Common myeloid progenitor, CD34-positive (primary cell): Measurements from ENCODE around the gene SUN2.

Source experiments
- CTCF ChIA-PET: fragments of 350-600 bp; sonication (Branson Sonifier 250); formaldehyde crosslinking; loops from one replicate; lab custom pipeline; 2021; ENCODE audit warnings: antibody characterized with exemption; lab: Charles Lee
- POLR2A ChIA-PET: fragments of 350-600 bp; sonication (Branson Sonifier 250); formaldehyde crosslinking; loops from one replicate; lab custom pipeline; 2021; ENCODE audit warnings: antibody characterized with exemption; lab: Charles Lee
- DNase-seq, 3 donors: peaks; one replicate each; pipeline versions ENCODE4 v3.0.0 to v3.0.0-alpha.2; 2013
- H3K27ac ChIP-seq, 2 experiments: 1 replicate in 1 of 2; 2 replicates in 1 of 2; pipeline ENCODE4 v1.7.0; 2013; ENCODE audit warnings: inconsistent platforms in 2 of 2, low read length in 2 of 2, mild to moderate bottlenecking in 2 of 2, low read depth in 1 of 2, moderate library complexity in 1 of 2; ENCODE audit not compliant: severe bottlenecking in 2 of 2, insufficient read depth in 1 of 2, poor library complexity in 1 of 2
- H3K27me3 ChIP-seq, 5 experiments: replicated peaks in 2 of 5; 1 replicate in 3 of 5; 2 replicates in 2 of 5; pipeline versions ENCODE4 v1.6.1 to v1.7.0; 2013; ENCODE audit warnings: low read length in 4 of 5, mild to moderate bottlenecking in 2 of 5, moderate library complexity in 2 of 5, inconsistent platforms in 1 of 5; ENCODE audit not compliant: insufficient read depth in 5 of 5, control insufficient read depth in 4 of 5
- H3K36me3 ChIP-seq, 4 experiments: 1 replicate in 2 of 4; 2 replicates in 2 of 4; pipeline versions ENCODE4 v1.6.1 to v1.7.0; 2013; ENCODE audit warnings: low read length in 3 of 4, control low read depth in 1 of 4, mild to moderate bottlenecking in 1 of 4; ENCODE audit not compliant: control insufficient read depth in 4 of 4, insufficient read depth in 4 of 4
- H3K4me1 ChIP-seq, 4 experiments: 1 replicate in 3 of 4; 2 replicates in 1 of 4; pipeline versions ENCODE4 v1.6.1 to v1.7.1; 2013; ENCODE audit warnings: low read length in 3 of 4, mild to moderate bottlenecking in 3 of 4, control low read depth in 1 of 4, inconsistent platforms in 1 of 4, moderate library complexity in 1 of 4; ENCODE audit not compliant: control insufficient read depth in 4 of 4, insufficient read depth in 4 of 4; ENCODE audit errors: control extremely low read depth in 1 of 4
- H3K4me3 ChIP-seq, 7 experiments: 1 replicate in 4 of 7; 2 replicates in 3 of 7; pipeline versions ENCODE4 v1.5.1 to v1.7.0; 2013; ENCODE audit warnings: mild to moderate bottlenecking in 7 of 7, low read length in 6 of 7, moderate library complexity in 6 of 7, inconsistent platforms in 2 of 7, low read depth in 2 of 7, control low read depth in 1 of 7; ENCODE audit not compliant: insufficient read depth in 4 of 7, control insufficient read depth in 1 of 7; ENCODE audit errors: extremely low read depth in 1 of 7
- H3K9me3 ChIP-seq, 5 experiments: 1 replicate in 4 of 5; 2 replicates in 1 of 5; pipeline versions ENCODE4 v1.6.1 to v1.7.1; 2013; ENCODE audit warnings: low read length in 4 of 5, mild to moderate bottlenecking in 2 of 5, inconsistent platforms in 1 of 5, low read depth in 1 of 5, moderate library complexity in 1 of 5; ENCODE audit not compliant: control insufficient read depth in 4 of 5, insufficient read depth in 2 of 5; ENCODE audit errors: control extremely low read depth in 1 of 5
- WGBS: methylation state at CpG from one replicate; pipeline ENCODE4 v1.1.5; 2013; ENCODE audit not compliant: insufficient coverage; 5-methylcytosine and 5-hydroxymethylcytosine counted together

Gene SUN2

DNA sequence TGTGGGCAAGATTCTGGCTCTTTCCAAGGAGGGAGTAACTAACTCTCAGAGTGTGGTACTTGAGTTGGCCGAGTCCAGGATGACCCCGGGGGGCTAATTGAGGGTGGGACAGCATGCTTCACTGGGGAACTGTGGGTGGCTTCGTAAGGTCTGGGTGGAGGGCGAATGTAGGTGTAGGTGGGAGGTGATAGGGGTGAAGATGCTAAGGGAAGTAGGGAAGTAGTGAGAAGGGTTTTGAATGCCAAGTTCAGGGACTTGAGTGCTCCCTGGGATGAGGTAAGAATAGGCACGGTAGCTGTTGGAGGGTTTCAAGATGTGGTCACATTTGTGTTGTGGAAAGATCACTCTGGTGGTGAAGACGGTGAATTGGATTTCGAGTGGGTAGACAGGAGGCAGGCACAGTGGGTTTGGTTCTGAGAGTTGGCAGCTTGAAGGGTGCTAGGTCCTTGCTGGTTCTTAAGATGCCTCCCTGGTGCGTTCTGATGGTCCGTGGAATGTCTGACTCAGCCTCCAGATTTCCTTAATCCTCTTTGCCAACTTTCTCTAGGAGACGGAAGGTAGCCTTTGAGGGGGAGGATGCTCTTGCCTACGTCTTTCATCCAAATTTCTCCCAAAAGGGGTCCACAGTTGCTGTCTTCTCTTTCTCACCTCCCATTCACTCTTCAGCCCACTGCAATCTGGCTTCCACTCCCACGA is 40.6 kb upstream of the SUN2 start:
- Histone ChIP-seq H3K36me3 (no peaks in the 10 kb centered on the region), H3K27ac (no peak overlapping the region), H3K4me3 (no peak overlapping the region), H3K9me3 (peaks cover 0 to 7% (median 0%) of the 10 kb centered on the region in 5 experiments), H3K27me3 (peaks cover 0 to 31% (median 5%) of the 10 kb centered on the region in 5 experiments), H3K4me1 (peaks cover 7 to 14% (median 11%) of the 10 kb centered on the region in 4 experiments)
- ChIA-PET CTCF (no interaction called here), POLR2A (no interaction called here)
- WGBS = 88% methylated on average over 9 of the region's 12 CpGs
- no peak for DNase-seq

DNA sequence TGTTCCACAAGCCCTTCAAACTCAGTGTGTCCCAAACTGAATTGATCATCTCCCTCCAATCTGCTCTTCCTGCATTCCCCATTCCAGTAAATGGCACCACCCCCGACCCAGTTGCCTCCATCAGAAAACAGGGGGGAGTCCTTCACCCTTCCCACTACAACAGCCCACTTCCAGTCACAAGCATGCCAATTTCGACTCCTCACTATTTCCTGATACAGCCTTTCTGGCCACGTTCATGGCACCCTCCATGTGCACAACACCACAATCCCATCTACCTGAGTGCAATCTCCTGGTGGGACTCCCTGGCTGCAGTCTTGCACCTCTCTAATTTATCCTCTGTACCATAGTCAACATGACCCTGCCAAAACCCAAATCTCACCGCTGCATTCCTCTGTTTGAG is 39.8 kb upstream of the SUN2 start:
- peaks cover 7 to 14% (median 11%) of the 10 kb centered on the region in 4 experiments for H3K4me1 ChIP-seq
- DNase-seq = no peak
- H3K27ac ChIP-seq = no peak overlapping the region
- WGBS = 78% methylated on average over 3 of the region's 4 CpGs
- no peak overlapping the region for H3K4me3 ChIP-seq
- peaks cover 0 to 1% (median 0%) of the 10 kb centered on the region in 4 experiments for H3K36me3 ChIP-seq
- peaks cover 0 to 7% (median 0%) of the 10 kb centered on the region in 5 experiments for H3K9me3 ChIP-seq
- CTCF ChIA-PET = no interaction called here
- POLR2A ChIA-PET = no interaction called here
- peaks cover 0 to 25% (median 2%) of the 10 kb centered on the region in 5 experiments for H3K27me3 ChIP-seq

DNA sequence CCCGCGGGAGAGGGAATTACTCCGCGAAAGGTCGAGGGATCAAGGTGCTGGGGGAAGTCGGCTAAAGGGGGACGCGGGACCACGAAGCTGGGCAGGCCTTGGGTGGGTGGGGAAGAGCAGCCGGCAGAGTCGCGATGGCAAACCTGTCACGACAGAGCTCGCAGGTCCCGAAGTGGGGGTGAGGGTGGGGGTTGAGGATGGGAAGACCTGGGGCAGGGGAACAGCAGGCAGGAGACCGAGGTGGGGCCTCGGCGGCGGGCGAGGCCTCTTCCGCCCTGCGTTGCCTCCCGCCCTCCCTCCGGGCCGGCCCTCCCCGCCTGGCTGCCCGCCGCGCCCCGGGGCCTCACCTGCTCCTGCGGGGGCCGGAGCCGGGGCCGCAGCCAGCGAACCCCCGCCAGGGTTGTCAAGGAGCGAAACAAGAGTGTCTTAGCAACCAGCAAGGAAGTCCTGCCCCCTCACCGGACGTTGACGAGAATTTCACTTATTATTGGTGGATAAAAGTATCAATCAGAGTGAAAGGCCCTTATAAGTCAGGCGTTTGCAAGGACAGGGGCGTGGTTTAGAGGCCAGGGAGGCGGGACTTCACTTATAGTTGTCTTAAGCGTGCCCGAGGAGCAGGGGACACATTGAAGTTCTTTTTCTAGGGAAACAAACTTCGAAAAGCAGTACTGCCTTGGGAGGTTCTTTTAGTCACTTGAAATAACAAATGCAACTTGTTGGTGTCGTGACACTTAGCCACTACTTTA is 38.1 kb upstream of the SUN2 start, which contains the start of gene DNAL4:
Gene DNAL4 (minus strand): TSS at position 423 of the 746 bp plus-strand sequence. CDS start 11,412 bp downstream, outside the sequence.
- ChIA-PET CTCF (no interaction called here), POLR2A (no interaction called here)
- WGBS = 0% methylated on average over 40 of the region's 47 CpGs

DNA sequence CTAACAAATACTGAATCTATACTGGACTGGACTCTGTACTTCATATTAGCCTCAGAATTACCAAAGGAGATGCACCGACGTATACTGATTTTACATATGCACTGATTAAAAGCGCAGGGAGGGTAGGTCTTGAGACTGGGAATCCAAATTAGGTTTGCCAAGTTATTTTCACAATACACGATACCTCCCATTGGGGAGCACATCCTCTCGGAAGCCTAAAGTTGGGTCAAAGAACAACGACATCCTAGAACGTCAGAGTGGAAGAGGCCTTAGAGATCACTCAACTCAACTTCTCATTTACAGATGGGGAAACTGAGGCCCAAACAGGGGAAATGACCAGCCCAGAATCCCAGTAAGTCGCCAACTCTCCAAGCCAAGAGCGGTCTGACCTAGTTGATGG is 37.5 kb upstream of the SUN2 start:
- peak overlapping the region; percentile 54 to 90 (median 78) for H3K4me3 ChIP-seq
- peak overlapping the region; percentile 77 to 94 for H3K27ac ChIP-seq
- no peaks in the 10 kb centered on the region for H3K9me3 ChIP-seq
- ChIA-PET POLR2A (interaction anchor here (0.5 kb wide), 1 partner anchor 276 kb away, joined by 3 read pairs; no protein-coding TSS in a partner anchor), CTCF (no interaction called here)
- H3K27me3 ChIP-seq = peaks cover 0 to 15% (median 0%) of the 10 kb centered on the region in 5 experiments
- WGBS = 27% methylated on average over 7 of the region's 9 CpGs
- DNase-seq = peak in 2 of 3 donors; percentile 4 to 16
- H3K4me1 ChIP-seq = peaks cover 7 to 14% (median 11%) of the 10 kb centered on the region in 4 experiments
- H3K36me3 ChIP-seq = peaks cover 0 to 13% (median 5%) of the 10 kb centered on the region in 4 experiments

More for the DNA sequence above, 38.1 kb upstream of the SUN2 start, which contains the start of gene DNAL4:
- Histone ChIP-seq H3K4me3 (peak within 1 kb of the TSS; percentile 54 to 90 (median 78)), H3K4me1 (peaks cover 7 to 14% (median 11%) of the 10 kb centered on the region in 4 experiments), H3K27me3 (peaks cover 0 to 20% (median 2%) of the 10 kb centered on the region in 5 experiments), H3K36me3 (peaks cover 0 to 13% (median 5%) of the 10 kb centered on the region in 4 experiments), H3K9me3 (peaks cover 0 to under 1% (median 0%) of the 10 kb centered on the region in 5 experiments), H3K27ac (peak within 1 kb of the TSS; percentile 77 to 94)
- DNase-seq = peak; percentile 97 to 99 (median 98)

DNA sequence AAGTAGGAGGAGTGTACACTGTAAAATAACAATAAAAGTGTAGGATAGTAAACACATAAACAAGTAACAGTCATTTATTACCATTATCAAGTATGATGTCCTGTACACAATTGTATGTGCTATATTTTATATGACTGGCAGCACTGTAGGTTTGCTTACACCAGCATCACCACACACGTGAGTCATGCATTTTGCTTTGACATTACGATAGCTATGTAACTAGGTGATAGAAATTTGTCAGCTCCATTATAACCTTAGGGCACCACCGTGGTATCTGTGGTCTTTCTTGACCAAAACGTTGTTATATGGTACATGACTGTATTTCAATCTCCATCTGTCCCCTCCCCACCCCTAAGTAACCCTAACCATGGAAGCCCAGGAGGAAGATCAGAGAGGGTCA is 37.0 kb upstream of the SUN2 start:
- Histone ChIP-seq H3K27ac (peak overlapping the region in 1 of 2 experiments; percentile 94), H3K36me3 (peaks cover 0 to 13% (median 5%) of the 10 kb centered on the region in 4 experiments), H3K27me3 (peaks cover 0 to 10% (median 0%) of the 10 kb centered on the region in 5 experiments), H3K4me1 (peaks cover 7 to 18% (median 12%) of the 10 kb centered on the region in 4 experiments), H3K4me3 (peak overlapping the region in 6 of 7 experiments; percentile 71 to 90 (median 80)), H3K9me3 (no peaks in the 10 kb centered on the region)
- ChIA-PET POLR2A (interaction anchor here (0.5 kb wide), 1 partner anchor 275 kb away, joined by 3 read pairs; no protein-coding TSS in a partner anchor), CTCF (no interaction called here)
- WGBS = 100% methylated on average over 2 of the region's 4 CpGs
- peak in 2 of 3 donors; percentile 39 to 49 for DNase-seq

DNA sequence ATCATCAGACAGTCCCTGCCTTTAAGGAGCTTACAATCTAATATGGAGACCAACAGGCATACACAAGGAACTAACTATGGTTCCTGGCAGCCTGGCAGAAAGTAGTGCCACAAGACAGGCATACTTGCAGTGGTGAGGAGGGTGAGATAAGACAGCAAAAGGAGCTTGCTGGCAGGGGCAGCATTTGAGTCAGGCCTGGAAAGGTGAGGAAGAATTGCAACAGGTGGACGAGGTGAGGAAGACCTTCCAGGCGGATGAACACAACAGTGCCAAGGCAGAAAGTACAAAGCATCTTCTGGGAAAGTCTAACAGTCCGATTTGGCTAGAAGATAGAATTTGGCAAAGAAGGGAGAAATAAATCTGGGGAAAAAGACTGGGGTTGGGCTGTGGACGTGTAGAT is 33.8 kb upstream of the SUN2 start:
- CTCF ChIA-PET = no interaction called here
- DNase-seq = no peak
- Histone ChIP-seq H3K9me3 (no peaks in the 10 kb centered on the region), H3K36me3 (peaks cover 0 to 13% (median 5%) of the 10 kb centered on the region in 4 experiments), H3K27ac (no peak overlapping the region), H3K4me3 (no peak overlapping the region), H3K4me1 (peaks cover 7 to 18% (median 11%) of the 10 kb centered on the region in 4 experiments), H3K27me3 (no peaks in the 10 kb centered on the region)
- POLR2A ChIA-PET = no interaction called here
- 95% methylated on average over 4 of the region's 4 CpGs for WGBS
